ENCODE measurements around the gene NRM. TPM values are rescaled to one million over a fixed set of nuclear protein-coding genes. Genes with fewer than 3 reads are reported as not detected.

The NRM gene
- total and polyA plus RNA-seq, 2 experiments from 2014 or later: 13.8 to 33.8 TPM

DNA sequence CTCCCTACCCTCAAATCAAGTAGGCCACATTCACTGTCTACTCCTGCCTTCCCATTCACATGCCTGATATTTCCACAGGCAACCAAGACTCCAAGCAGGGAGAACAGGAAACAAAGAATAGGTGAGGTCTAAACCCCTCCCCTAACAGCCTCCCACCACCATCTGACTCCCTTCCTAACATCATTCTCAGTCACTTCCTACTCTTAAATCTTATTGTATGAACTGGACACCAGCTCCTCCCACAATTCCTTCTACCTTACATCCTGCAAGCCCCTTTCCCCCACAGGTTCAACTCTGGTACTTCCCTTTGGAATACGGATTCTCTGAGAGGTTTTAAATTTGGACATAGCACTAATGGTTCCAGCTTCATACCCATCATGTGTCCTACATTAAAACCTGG lies 44.8 kb downstream of the NRM start:
- peaks cover 12% of the 10 kb centered on the region for H3K27me3 Mint-ChIP-seq (ENCODE audit: insufficient read depth, low read depth, poor library complexity)
- no peaks in the 10 kb centered on the region for H3K9me3 Mint-ChIP-seq
- Histone ChIP-seq H3K4me2 (peak overlapping the region; percentile 92), H3K4me3 (peak overlapping the region; percentile 94), H2AFZ (no peak overlapping the region), H3K9me2 (ENCODE audit: insufficient read depth) (no peaks in the 10 kb centered on the region), H4K20me1 (replicated peaks; ENCODE audit: insufficient read depth) (peaks cover 9% of the 10 kb centered on the region; the same call in 1 of the 2 replicates), H3K27me3 (ENCODE audit: insufficient read depth) (no peaks in the 10 kb centered on the region), H3K79me2 (replicated peaks; ENCODE audit: insufficient read depth) (peaks cover 30% of the 10 kb centered on the region), H3K27ac (ENCODE audit: low read depth) (no peak overlapping the region), H3K4me1 (ENCODE audit: insufficient read depth) (peaks cover 17% of the 10 kb centered on the region), H3F3A (replicated peaks; ENCODE audit: low read depth) (no peaks in the 10 kb centered on the region), H3K36me3 (ENCODE audit: insufficient read depth) (no peaks in the 10 kb centered on the region; the same call in 1 of the 2 replicates)
- DNase-seq (ENCODE audit: low spot score): no peak
- H3K4me3 Mint-ChIP-seq: peak overlapping the region; percentile 92
- H3K27ac Mint-ChIP-seq: no peak overlapping the region
- ATAC-seq: no peak
- TF ChIP-seq POLR2AphosphoS5 (IDR thresholded peaks at IDR 0.05; ENCODE audit: low read depth): no peak
- H3K4me1 Mint-ChIP-seq: peaks cover 16% of the 10 kb centered on the region
- H3K36me3 Mint-ChIP-seq (ENCODE audit: low read depth): peaks cover 43% of the 10 kb centered on the region

DNA sequence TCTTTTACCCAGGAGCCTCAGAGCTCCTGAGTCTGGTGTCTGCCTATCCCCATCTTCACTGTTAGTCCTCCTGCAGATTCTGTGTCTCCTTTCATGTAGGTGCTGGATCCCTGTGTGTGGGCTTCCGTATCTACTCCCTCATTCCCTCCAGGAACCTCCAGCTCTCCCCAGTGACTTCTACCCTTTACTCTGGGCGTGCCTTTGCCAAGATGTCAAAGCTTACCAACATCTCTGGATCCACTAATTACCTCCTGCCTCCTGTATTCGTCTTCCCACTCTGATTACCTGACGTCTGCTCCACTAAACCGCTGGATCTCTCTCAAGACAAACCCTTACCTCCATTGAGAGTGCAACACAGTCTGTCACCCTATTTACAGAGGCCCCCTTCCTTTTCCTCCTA lies 46.0 kb downstream of the NRM start:
- no peak for DNase-seq (ENCODE audit: low spot score)
- Histone ChIP-seq H3K27me3 (ENCODE audit: insufficient read depth) (no peaks in the 10 kb centered on the region), H3K79me2 (replicated peaks; ENCODE audit: insufficient read depth) (peaks cover 30% of the 10 kb centered on the region), H3K4me2 (no peak overlapping the region), H4K20me1 (replicated peaks; ENCODE audit: insufficient read depth) (peaks cover 9% of the 10 kb centered on the region; the same call in 1 of the 2 replicates), H3K9me2 (ENCODE audit: insufficient read depth) (no peaks in the 10 kb centered on the region), H3F3A (replicated peaks; ENCODE audit: low read depth) (no peaks in the 10 kb centered on the region), H3K27ac (ENCODE audit: low read depth) (no peak overlapping the region), H3K4me1 (ENCODE audit: insufficient read depth) (peaks cover 17% of the 10 kb centered on the region), H2AFZ (no peak overlapping the region), H3K4me3 (no peak overlapping the region), H3K36me3 (ENCODE audit: insufficient read depth) (peaks cover 4% of the 10 kb centered on the region; the same call in 1 of the 2 replicates)
- Mint-ChIP-seq H3K9me3 (no peaks in the 10 kb centered on the region), H3K27ac (no peak overlapping the region; the same call in 1 of the 2 replicates), H3K4me3 (no peak overlapping the region; the same call in 2 of the 3 replicates), H3K36me3 (ENCODE audit: low read depth) (peaks cover 46% of the 10 kb centered on the region), H3K27me3 (ENCODE audit: insufficient read depth, low read depth, poor library complexity) (peaks cover 12% of the 10 kb centered on the region), H3K4me1 (peaks cover 16% of the 10 kb centered on the region)
- no peak for ATAC-seq
- TF ChIP-seq, protein P1, sequence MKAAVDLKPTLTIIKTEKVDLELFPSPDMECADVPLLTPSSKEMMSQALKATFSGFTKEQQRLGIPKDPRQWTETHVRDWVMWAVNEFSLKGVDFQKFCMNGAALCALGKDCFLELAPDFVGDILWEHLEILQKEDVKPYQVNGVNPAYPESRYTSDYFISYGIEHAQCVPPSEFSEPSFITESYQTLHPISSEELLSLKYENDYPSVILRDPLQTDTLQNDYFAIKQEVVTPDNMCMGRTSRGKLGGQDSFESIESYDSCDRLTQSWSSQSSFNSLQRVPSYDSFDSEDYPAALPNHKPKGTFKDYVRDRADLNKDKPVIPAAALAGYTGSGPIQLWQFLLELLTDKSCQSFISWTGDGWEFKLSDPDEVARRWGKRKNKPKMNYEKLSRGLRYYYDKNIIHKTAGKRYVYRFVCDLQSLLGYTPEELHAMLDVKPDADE (IDR thresholded peaks at IDR 0.05): no peak
- TF ChIP-seq NANOG (IDR thresholded peaks at IDR 0.05; ENCODE audit: borderline replicate concordance) (no peak), EZH2phosphoT487 (IDR thresholded peaks at IDR 0.05; ENCODE audit: unreplicated experiment) (no peak), STAT1 (IDR thresholded peaks at IDR 0.05; ENCODE audit: unreplicated experiment) (no peak), ZNF331 (CRISPR knock-in tag; IDR thresholded peaks at IDR 0.05; ENCODE audit: low read depth) (no peak), JUNB (IDR thresholded peaks at IDR 0.05; ENCODE audit: unreplicated experiment) (no peak), CREB1 (CRISPR knock-in tag; IDR thresholded peaks at IDR 0.05; ENCODE audit: low read depth) (no peak), EZH2 (IDR thresholded peaks at IDR 0.05; ENCODE audit: low read depth, unreplicated experiment) (no peak), POLR2AphosphoS5 (IDR thresholded peaks at IDR 0.05; ENCODE audit: low read depth) (no peak)
- TF ChIP-seq, protein P2, sequence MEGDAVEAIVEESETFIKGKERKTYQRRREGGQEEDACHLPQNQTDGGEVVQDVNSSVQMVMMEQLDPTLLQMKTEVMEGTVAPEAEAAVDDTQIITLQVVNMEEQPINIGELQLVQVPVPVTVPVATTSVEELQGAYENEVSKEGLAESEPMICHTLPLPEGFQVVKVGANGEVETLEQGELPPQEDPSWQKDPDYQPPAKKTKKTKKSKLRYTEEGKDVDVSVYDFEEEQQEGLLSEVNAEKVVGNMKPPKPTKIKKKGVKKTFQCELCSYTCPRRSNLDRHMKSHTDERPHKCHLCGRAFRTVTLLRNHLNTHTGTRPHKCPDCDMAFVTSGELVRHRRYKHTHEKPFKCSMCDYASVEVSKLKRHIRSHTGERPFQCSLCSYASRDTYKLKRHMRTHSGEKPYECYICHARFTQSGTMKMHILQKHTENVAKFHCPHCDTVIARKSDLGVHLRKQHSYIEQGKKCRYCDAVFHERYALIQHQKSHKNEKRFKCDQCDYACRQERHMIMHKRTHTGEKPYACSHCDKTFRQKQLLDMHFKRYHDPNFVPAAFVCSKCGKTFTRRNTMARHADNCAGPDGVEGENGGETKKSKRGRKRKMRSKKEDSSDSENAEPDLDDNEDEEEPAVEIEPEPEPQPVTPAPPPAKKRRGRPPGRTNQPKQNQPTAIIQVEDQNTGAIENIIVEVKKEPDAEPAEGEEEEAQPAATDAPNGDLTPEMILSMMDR (conservative IDR thresholded peaks at IDR 0.05; ENCODE audit: low read depth in 2 of 2): no peak
